Calu3 (cell line): ENCODE measurements around the gene PWWP2B. TPM values are rescaled to one million over a fixed set of nuclear protein-coding genes. Genes with fewer than 3 reads are reported as not detected.

Source experiments
- BruUV-seq: library from RNA; stranded (reverse); fragments of 400-500 nt; replicated peaks from 2 replicates; lab custom pipeline; 2021; lab: Mats Ljungman, UMichigan
- CTCF ChIA-PET: fragments of 300-600 bp; sonication (Branson Sonifier 250); formaldehyde crosslinking; loops from one replicate; lab custom pipeline; 2022; ENCODE audit warnings: antibody characterized with exemption; lab: Charles Lee
- DNase-seq: peaks from one replicate; pipeline ENCODE4 v3.0.0; 2022
- H3K27ac Mint-ChIP-seq: one replicate; pipeline ENCODE4 v1.8.0; 2022; ENCODE audit warnings: mixed read lengths; ENCODE audit not compliant: unreplicated experiment
- H3K27me3 Mint-ChIP-seq: one replicate; pipeline ENCODE4 v1.8.0; 2022; ENCODE audit warnings: mixed read lengths; ENCODE audit not compliant: unreplicated experiment
- H3K36me3 Mint-ChIP-seq: one replicate; pipeline ENCODE4 v1.8.0; 2022; ENCODE audit warnings: mild to moderate bottlenecking, moderate library complexity, mixed read lengths; ENCODE audit not compliant: insufficient read depth, unreplicated experiment
- H3K4me1 Mint-ChIP-seq: one replicate; pipeline ENCODE4 v1.8.0; 2022; ENCODE audit warnings: mild to moderate bottlenecking, low read depth, mixed read lengths; ENCODE audit not compliant: unreplicated experiment
- H3K4me3 Mint-ChIP-seq: one replicate; pipeline ENCODE4 v1.8.0; 2022; ENCODE audit warnings: mild to moderate bottlenecking, low read depth, moderate library complexity, mixed read lengths; ENCODE audit not compliant: unreplicated experiment
- H3K9me3 Mint-ChIP-seq: one replicate; pipeline ENCODE4 v1.8.0; 2022; ENCODE audit warnings: low read depth, mixed read lengths; ENCODE audit not compliant: unreplicated experiment
- intact Hi-C: fragments of 100-400 bp; cut with micrococcal nuclease; formaldehyde crosslinking; loops from one replicate; pipeline ENCODE4 v1.10.0; 2022; ENCODE audit not compliant: unreplicated experiment
- total RNA-seq: library from RNA; stranded (reverse); gene quantifications from 2 replicates; pipeline ENCODE4 v1.2.3, GENCODE V29; 2022
- TF ChIP-seq, protein P1 (sequence below): fragments of 200-600 bp; IDR thresholded peaks from one replicate; pipeline ENCODE4 v1.8.0; 2022; ENCODE audit warnings: antibody characterized with exemption; ENCODE audit not compliant: unreplicated experiment

The PWWP2B gene
- total RNA-seq, 1 experiment from 2014 or later: 12.9 TPM

- no peak overlapping the region for H3K27ac Mint-ChIP-seq
- no TSS peak for BruUV-seq
These were observed 30.5 kb upstream of the PWWP2B start for GRCh38 chr10:132366499-132366898.

DNA sequence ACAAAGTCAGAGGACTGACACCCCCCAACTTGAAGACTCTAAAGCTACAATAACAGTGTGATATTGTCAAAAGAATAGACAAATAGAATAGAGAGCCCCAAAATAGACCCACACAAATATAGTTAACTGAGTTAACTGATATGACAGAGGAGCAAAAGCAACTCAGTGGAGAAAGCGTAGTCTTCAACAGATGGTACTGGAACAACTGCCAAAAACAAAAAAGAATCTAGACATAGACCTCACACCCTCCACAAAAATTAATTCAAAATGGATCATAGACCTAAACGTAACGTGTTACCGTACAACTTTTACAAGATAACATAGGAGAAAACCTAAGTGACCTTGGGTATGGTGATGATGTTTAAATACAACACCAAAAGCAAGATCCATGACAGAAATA, 28.6 kb upstream of the PWWP2B start:
- no peaks in the 10 kb centered on the region for H3K27me3 Mint-ChIP-seq
- H3K36me3 Mint-ChIP-seq: no peaks in the 10 kb centered on the region
- BruUV-seq: no TSS peak
- intact Hi-C loops: no loop called here
- no peak for DNase-seq
- H3K27ac Mint-ChIP-seq: no peak overlapping the region
- H3K4me3 Mint-ChIP-seq: no peak overlapping the region
- no peaks in the 10 kb centered on the region for H3K4me1 Mint-ChIP-seq
- TF ChIP-seq, protein P1, sequence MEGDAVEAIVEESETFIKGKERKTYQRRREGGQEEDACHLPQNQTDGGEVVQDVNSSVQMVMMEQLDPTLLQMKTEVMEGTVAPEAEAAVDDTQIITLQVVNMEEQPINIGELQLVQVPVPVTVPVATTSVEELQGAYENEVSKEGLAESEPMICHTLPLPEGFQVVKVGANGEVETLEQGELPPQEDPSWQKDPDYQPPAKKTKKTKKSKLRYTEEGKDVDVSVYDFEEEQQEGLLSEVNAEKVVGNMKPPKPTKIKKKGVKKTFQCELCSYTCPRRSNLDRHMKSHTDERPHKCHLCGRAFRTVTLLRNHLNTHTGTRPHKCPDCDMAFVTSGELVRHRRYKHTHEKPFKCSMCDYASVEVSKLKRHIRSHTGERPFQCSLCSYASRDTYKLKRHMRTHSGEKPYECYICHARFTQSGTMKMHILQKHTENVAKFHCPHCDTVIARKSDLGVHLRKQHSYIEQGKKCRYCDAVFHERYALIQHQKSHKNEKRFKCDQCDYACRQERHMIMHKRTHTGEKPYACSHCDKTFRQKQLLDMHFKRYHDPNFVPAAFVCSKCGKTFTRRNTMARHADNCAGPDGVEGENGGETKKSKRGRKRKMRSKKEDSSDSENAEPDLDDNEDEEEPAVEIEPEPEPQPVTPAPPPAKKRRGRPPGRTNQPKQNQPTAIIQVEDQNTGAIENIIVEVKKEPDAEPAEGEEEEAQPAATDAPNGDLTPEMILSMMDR: no peak
- CTCF ChIA-PET: no interaction called here
- H3K9me3 Mint-ChIP-seq: no peaks in the 10 kb centered on the region

More at GRCh38 chr10:132366499-132366898, 30.5 kb upstream of the PWWP2B start:
- no peaks in the 10 kb centered on the region for H3K4me1 Mint-ChIP-seq
- peaks cover 5% of the 10 kb centered on the region for H3K36me3 Mint-ChIP-seq
- H3K4me3 Mint-ChIP-seq: no peak overlapping the region
- H3K9me3 Mint-ChIP-seq: no peaks in the 10 kb centered on the region
- TF ChIP-seq, protein P1: no peak
- DNase-seq: no peak
- H3K27me3 Mint-ChIP-seq: no peaks in the 10 kb centered on the region
- CTCF ChIA-PET: no interaction called here
- intact Hi-C loops: no loop called here

GRCh38 chr10:132368881-132369635, 27.9 kb upstream of the PWWP2B start:
- Mint-ChIP-seq H3K36me3 (no peaks in the 10 kb centered on the region), H3K4me1 (no peaks in the 10 kb centered on the region), H3K9me3 (no peaks in the 10 kb centered on the region), H3K27ac (no peak overlapping the region), H3K27me3 (no peaks in the 10 kb centered on the region), H3K4me3 (no peak overlapping the region)
- no peak for DNase-seq
- BruUV-seq: no TSS peak
- TF ChIP-seq, protein P1: no peak
- CTCF ChIA-PET: no interaction called here
- intact Hi-C loops: no loop called here

- H3K4me1 Mint-ChIP-seq: no peaks in the 10 kb centered on the region
- CTCF ChIA-PET: no interaction called here
- H3K36me3 Mint-ChIP-seq: no peaks in the 10 kb centered on the region
- H3K4me3 Mint-ChIP-seq: no peak overlapping the region
- TF ChIP-seq, protein P1: no peak
- H3K27ac Mint-ChIP-seq: no peak overlapping the region
- no peak for DNase-seq
- BruUV-seq: no TSS peak
- intact Hi-C loops: no loop called here
- no peaks in the 10 kb centered on the region for H3K9me3 Mint-ChIP-seq
- no peaks in the 10 kb centered on the region for H3K27me3 Mint-ChIP-seq
These were observed 27.3 kb upstream of the PWWP2B start for GRCh38 chr10:132369636-132370185.
